Skin epidermis (tissue), 12 donors: ENCODE data around the gene LDLRAD3.
"Not testable (repeated sequence)": the region's sequence is repeated elsewhere in the genome, so short reads cannot be mapped to it uniquely, and the experiment has no call there.

Source experiments
- H3K27ac ChIP-seq, 21 experiments: fragments of 200-600 bp; sonication (generic) in 11 of 21; one replicate each; pipeline ENCODE4 v1.5.0; 2020; ENCODE audit warnings: mild to moderate bottlenecking in 3 of 21, inconsistent platforms in 2 of 21, moderate library complexity in 2 of 21
- H3K4me3 ChIP-seq, 7 experiments: fragments of 200-600 bp; sonication (generic) in 2 of 7; one replicate each; pipeline ENCODE4 v1.5.0; 2020; ENCODE audit warnings: inconsistent platforms in 2 of 7, mild to moderate bottlenecking in 2 of 7, moderate library complexity in 1 of 7

The LDLRAD3 gene

GRCh38 chr11:36164506-36165250 lies 220.8 kb downstream of the LDLRAD3 start:
- no peak overlapping the region for H3K27ac ChIP-seq
- H3K4me3 ChIP-seq, result no peak overlapping the region

- Histone ChIP-seq H3K27ac (no peak overlapping the region), H3K4me3 (no peak overlapping the region)
Measured at GRCh38 chr11:36165621-36166397, 221.9 kb downstream of the LDLRAD3 start.

- Histone ChIP-seq H3K4me3 (no peak overlapping the region), H3K27ac (no peak overlapping the region)
Measured at GRCh38 chr11:36167073-36167472, 223.2 kb downstream of the LDLRAD3 start.

GRCh38 chr11:36167729-36168128 lies 223.9 kb downstream of the LDLRAD3 start:
- Histone ChIP-seq H3K27ac (no peak overlapping the region), H3K4me3 (no peak overlapping the region)

GRCh38 chr11:36177836-36178235 lies 234.0 kb downstream of the LDLRAD3 start:
- Histone ChIP-seq H3K27ac (no peak overlapping the region), H3K4me3 (no peak overlapping the region)

- Histone ChIP-seq H3K27ac (no peak overlapping the region), H3K4me3 (no peak overlapping the region)
Measured at GRCh38 chr11:36186340-36187175, 242.7 kb downstream of the LDLRAD3 start.

GRCh38 chr11:36187622-36188021 lies 243.8 kb downstream of the LDLRAD3 start:
- H3K4me3 ChIP-seq, result no peak overlapping the region
- H3K27ac ChIP-seq, result no peak overlapping the region

- H3K27ac ChIP-seq, H3K4me3 ChIP-seq: not testable (repeated sequence)
Measured at GRCh38 chr11:36189735-36190134, 245.9 kb downstream of the LDLRAD3 start.

GRCh38 chr11:36191941-36192340 lies 248.1 kb downstream of the LDLRAD3 start:
- H3K4me3 ChIP-seq, result no peak overlapping the region
- no peak overlapping the region for H3K27ac ChIP-seq

GRCh38 chr11:36192425-36193289 lies 248.8 kb downstream of the LDLRAD3 start:
- Histone ChIP-seq H3K27ac (no peak overlapping the region), H3K4me3 (no peak overlapping the region)

GRCh38 chr11:36193290-36193619 lies 249.4 kb downstream of the LDLRAD3 start:
- Histone ChIP-seq H3K27ac (no peak overlapping the region), H3K4me3 (no peak overlapping the region)

- Histone ChIP-seq H3K4me3 (no peak overlapping the region), H3K27ac (no peak overlapping the region)
Measured at GRCh38 chr11:36193721-36194120, 249.9 kb downstream of the LDLRAD3 start.

- no peak overlapping the region for H3K4me3 ChIP-seq
- H3K27ac ChIP-seq, result peak overlapping the region in 3 of 21 experiments; percentile 14 to 54 (median 20)
Measured at GRCh38 chr11:36195496-36196354, 251.9 kb downstream of the LDLRAD3 start.

- H3K27ac ChIP-seq, result peak overlapping the region in 3 of 21 experiments; percentile 14 to 54 (median 20)
- no peak overlapping the region for H3K4me3 ChIP-seq
Measured at GRCh38 chr11:36196411-36196998, 252.6 kb downstream of the LDLRAD3 start.

GRCh38 chr11:36201411-36201810 lies 257.5 kb downstream of the LDLRAD3 start:
- H3K4me3 ChIP-seq, result no peak overlapping the region
- no peak overlapping the region for H3K27ac ChIP-seq

- Histone ChIP-seq H3K4me3 (no peak overlapping the region), H3K27ac (no peak overlapping the region)
Measured at GRCh38 chr11:36205536-36205935, 261.7 kb downstream of the LDLRAD3 start.

GRCh38 chr11:36210529-36210928 lies 266.7 kb downstream of the LDLRAD3 start:
- no peak overlapping the region for H3K4me3 ChIP-seq
- H3K27ac ChIP-seq, result peak overlapping the region in 1 of 21 experiments; percentile 10

- no peak overlapping the region for H3K4me3 ChIP-seq
- no peak overlapping the region for H3K27ac ChIP-seq
Measured at GRCh38 chr11:36211761-36212430, 268.0 kb downstream of the LDLRAD3 start.
